Fibroblast of the aortic adventitia (primary cell): ENCODE measurements around the gene QRICH2. TPM values are rescaled to one million over a fixed set of nuclear protein-coding genes. Genes with fewer than 3 reads are reported as not detected.

ENCODE experiments used
- DNase-seq: peaks from one replicate; pipeline ENCODE4 v3.0.0-alpha.2; 2010; ENCODE audit warnings: low read depth
- H3K4me3 ChIP-seq: 2 replicates; pipeline ENCODE4 v1.5.1; 2011; ENCODE audit warnings: low read depth, mild to moderate bottlenecking, control low read depth, low read length, moderate library complexity
- total RNA-seq: library from RNA; depleted of rRNA; stranded (reverse); fragments of >200 nt; gene quantifications from 2 replicates; pipeline ENCODE4 v1.2.3, GENCODE V29; 2012; ENCODE audit warnings: low replicate concordance
- TF ChIP-seq, protein P1 (sequence below): IDR thresholded peaks from 2 replicates; pipeline ENCODE4 v1.5.1; 2011; ENCODE audit warnings: mild to moderate bottlenecking, low read length, control low read depth, inconsistent platforms; ENCODE audit not compliant: insufficient read depth

QRICH2 gene, protein sequence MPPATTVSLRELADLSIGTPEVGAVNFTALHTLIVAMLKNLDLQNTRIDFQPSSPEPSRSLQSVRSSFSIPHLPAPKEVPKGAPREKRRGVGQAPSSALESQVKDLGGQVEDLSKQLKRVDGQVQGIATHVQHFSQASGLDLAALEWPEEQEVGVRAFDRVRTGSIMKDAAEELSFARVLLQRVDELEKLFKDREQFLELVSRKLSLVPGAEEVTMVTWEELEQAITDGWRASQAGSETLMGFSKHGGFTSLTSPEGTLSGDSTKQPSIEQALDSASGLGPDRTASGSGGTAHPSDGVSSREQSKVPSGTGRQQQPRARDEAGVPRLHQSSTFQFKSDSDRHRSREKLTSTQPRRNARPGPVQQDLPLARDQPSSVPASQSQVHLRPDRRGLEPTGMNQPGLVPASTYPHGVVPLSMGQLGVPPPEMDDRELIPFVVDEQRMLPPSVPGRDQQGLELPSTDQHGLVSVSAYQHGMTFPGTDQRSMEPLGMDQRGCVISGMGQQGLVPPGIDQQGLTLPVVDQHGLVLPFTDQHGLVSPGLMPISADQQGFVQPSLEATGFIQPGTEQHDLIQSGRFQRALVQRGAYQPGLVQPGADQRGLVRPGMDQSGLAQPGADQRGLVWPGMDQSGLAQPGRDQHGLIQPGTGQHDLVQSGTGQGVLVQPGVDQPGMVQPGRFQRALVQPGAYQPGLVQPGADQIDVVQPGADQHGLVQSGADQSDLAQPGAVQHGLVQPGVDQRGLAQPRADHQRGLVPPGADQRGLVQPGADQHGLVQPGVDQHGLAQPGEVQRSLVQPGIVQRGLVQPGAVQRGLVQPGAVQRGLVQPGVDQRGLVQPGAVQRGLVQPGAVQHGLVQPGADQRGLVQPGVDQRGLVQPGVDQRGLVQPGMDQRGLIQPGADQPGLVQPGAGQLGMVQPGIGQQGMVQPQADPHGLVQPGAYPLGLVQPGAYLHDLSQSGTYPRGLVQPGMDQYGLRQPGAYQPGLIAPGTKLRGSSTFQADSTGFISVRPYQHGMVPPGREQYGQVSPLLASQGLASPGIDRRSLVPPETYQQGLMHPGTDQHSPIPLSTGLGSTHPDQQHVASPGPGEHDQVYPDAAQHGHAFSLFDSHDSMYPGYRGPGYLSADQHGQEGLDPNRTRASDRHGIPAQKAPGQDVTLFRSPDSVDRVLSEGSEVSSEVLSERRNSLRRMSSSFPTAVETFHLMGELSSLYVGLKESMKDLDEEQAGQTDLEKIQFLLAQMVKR (N-terminal part only)
- 1.8 and 2.2 TPM in 2 replicates for total RNA-seq

DNA sequence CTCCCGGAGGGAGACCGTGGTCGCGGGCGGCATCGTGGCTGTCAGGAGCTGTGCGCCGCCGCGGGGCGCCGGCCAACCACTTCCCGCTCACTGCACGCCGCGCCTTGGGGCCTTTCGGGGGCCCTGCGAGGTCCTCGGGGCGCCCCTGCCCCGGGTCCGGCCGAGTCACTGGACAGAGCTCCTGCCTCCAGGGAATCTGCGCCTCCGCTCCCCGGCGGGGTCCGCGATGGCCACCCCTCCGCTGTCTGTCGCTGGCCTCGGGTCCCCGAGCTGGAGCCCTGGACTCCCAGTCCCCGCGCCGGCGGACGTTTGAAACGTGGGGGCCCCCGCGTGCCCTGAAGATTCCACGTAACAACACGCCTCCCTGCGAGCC is at the start of gene QRICH2:
Gene QRICH2, minus strand, starts transcription at position 311 of the 373 bp plus-strand sequence. Its CDS starts 278 bp downstream, at position 33.
- TF ChIP-seq, protein P1, sequence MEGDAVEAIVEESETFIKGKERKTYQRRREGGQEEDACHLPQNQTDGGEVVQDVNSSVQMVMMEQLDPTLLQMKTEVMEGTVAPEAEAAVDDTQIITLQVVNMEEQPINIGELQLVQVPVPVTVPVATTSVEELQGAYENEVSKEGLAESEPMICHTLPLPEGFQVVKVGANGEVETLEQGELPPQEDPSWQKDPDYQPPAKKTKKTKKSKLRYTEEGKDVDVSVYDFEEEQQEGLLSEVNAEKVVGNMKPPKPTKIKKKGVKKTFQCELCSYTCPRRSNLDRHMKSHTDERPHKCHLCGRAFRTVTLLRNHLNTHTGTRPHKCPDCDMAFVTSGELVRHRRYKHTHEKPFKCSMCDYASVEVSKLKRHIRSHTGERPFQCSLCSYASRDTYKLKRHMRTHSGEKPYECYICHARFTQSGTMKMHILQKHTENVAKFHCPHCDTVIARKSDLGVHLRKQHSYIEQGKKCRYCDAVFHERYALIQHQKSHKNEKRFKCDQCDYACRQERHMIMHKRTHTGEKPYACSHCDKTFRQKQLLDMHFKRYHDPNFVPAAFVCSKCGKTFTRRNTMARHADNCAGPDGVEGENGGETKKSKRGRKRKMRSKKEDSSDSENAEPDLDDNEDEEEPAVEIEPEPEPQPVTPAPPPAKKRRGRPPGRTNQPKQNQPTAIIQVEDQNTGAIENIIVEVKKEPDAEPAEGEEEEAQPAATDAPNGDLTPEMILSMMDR = no peak
- no peak within 1 kb of the TSS for H3K4me3 ChIP-seq
- DNase-seq = no peak

DNA sequence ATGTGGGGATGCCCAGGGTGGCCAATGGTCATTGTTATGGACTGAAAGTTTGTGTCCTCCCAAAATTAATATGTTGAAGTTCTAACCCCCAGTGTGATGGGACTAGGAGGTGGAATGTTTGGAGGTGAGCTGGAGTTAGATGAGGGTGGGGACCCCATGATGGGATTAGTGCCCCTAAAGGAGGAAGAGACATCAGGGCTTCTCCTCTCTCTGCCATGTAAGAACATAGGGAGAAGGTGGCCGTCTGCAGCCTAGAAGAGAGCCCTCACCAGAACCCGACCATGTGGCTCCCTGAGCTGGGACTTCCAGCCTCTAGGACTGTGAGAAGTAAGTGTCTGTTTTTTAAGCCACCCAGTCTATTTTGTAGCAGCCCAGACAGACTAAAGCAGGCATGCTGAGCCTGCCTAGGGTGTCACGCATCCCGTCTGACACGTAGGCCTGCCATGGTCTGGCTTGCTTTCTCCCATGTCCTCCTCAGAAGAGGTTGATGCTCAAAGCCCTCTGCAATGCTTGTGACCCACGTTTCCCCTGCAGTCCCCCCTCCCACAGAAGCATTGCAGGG is 49.6 kb upstream of the QRICH2 start:
- DNase-seq = no peak
- TF ChIP-seq, protein P1 = no peak
- no peak overlapping the region for H3K4me3 ChIP-seq

DNA sequence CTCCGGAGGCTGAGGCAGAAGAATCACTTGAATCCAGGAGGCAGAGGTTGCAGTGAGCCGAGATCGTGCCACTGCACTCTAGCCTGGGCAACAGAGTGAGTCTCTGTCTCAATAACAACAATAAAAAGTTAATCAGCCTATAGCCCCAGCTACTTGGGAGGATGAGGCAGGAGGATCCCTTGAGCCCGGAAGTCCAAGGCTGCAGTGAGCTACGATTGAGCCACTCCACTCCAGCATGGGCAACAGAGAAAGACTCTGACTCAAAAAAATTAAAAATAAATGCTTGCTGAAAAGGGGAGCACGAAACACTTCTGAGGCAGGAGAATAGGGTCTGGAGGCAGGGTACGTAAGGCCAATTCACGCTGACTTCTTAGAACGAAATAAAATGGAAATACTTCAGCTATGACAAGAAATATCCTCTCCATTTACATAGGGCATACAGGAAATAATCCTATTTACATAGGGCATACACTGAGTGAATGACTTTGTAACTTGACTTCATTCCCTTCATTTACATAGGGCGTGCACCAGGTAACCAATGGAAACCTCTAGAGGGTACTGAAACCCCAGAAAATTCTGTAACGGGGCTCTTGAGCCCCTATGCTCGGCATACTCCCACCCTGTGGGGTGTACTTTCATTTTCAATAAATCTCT is 48.9 kb upstream of the QRICH2 start:
- no peak for DNase-seq
- H3K4me3 ChIP-seq = no peak overlapping the region
- TF ChIP-seq, protein P1 = no peak

DNA sequence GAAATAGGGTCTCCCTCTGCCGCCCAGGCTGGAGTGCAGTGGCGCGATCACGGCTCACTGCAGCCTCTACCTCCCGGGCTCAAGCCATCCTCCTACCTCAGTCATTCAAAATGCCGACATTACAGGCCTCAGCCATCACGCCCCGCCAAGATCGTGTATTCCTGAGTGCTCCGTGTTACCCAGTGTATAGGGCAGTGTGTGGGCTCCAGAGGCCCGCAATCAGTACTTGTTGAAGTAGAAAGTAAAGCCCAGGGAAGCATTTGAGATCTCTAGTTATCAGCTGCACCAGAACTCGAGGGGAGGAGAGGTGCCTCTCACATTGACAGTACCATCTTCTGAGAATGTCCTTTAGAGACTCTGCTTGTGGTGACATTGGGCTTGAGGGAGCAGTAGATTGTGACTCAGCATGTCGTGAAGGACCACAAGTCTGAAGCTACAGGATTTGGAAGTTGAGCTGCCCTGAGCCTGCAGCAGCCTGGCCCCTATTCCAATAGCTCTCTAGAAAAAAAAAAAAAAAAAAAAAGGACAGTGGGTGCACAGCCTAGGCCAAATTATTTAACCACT is 46.8 kb upstream of the QRICH2 start:
- H3K4me3 ChIP-seq = no peak overlapping the region
- DNase-seq = no peak
- TF ChIP-seq, protein P1 = no peak

DNA sequence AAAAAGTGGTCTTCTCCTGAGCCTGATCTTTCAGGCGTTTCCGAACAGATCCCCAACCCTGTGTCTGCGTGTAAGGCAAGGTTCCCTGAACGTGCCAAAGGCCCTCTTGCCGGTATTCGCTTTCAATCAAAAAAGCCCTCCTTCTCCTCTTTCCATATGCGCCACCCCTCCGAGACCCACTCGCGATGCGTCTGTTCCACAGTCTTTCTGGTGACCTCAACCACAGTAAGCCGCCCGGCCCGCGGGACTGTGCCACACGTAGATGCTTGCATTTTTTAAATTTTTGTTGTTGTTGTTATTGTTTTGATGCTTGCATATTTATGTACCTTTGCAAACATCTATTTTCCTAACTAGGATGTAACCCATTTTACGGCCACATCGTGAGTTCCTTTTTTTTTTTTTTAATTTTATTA is 46.2 kb upstream of the QRICH2 start:
- peak overlapping the region; percentile 85 for H3K4me3 ChIP-seq
- no peak for DNase-seq
- TF ChIP-seq, protein P1 = no peak
